WTC11 (cell line): ENCODE data around the gene FDXR. TPM values are rescaled to one million over a fixed set of nuclear protein-coding genes. Genes with fewer than 3 reads are reported as not detected.

ENCODE experiments used
- ATAC-seq: fragments of 200-7000 bp; cut with Tn5 transposase; 2 replicates; pipeline ENCODE4 v1.10.0; 2021; ENCODE audit warnings: mild to moderate bottlenecking, moderate library complexity
- CTCF ChIA-PET: fragments of 300-600 bp; sonication (Branson Sonifier 250); formaldehyde crosslinking; loops from one replicate; lab custom pipeline; 2021; ENCODE audit warnings: antibody characterized with exemption; lab: Charles Lee
- POLR2A ChIA-PET: fragments of 350-600 bp; sonication (Branson Sonifier 250); formaldehyde crosslinking; loops from one replicate; lab custom pipeline; 2021; ENCODE audit warnings: antibody characterized with exemption; lab: Charles Lee
- DNase-seq: peaks from one replicate; pipeline ENCODE4 v3.0.0; 2021; ENCODE audit warnings: low spot score
- H3K27ac Mint-ChIP-seq: 2 replicates; pipeline ENCODE4 v1.8.0; 2021; ENCODE audit warnings: mixed read lengths
- H3K27me3 Mint-ChIP-seq: 2 replicates; pipeline ENCODE4 v1.8.0; 2021; ENCODE audit warnings: low read depth, mild to moderate bottlenecking, moderate library complexity, mixed read lengths
- H3K36me3 Mint-ChIP-seq: 2 replicates; pipeline ENCODE4 v1.8.0; 2021; ENCODE audit warnings: mixed read lengths
- H3K4me1 Mint-ChIP-seq: 2 replicates; pipeline ENCODE4 v1.8.0; 2022; ENCODE audit warnings: mixed read lengths
- H3K4me3 Mint-ChIP-seq: 2 replicates; pipeline ENCODE4 v1.8.0; 2021; ENCODE audit warnings: mild to moderate bottlenecking, moderate library complexity, mixed read lengths
- H3K9me3 Mint-ChIP-seq: 2 replicates; pipeline ENCODE4 v1.8.0; 2021; ENCODE audit warnings: mixed read lengths
- CREB1 ChIP-seq: sonication (generic); formaldehyde crosslinking; IDR thresholded peaks from 2 replicates; pipeline ENCODE4 v1.8.0; 2023; ENCODE audit warnings: mild to moderate bottlenecking, missing genetic modification reagents
- ELF4 ChIP-seq: sonication (generic); formaldehyde crosslinking; IDR thresholded peaks from 2 replicates; pipeline ENCODE4 v1.8.1; 2022; ENCODE audit warnings: low read depth, mild to moderate bottlenecking, moderate library complexity, missing genetic modification reagents
- ESRRA ChIP-seq: sonication (generic); formaldehyde crosslinking; IDR thresholded peaks from 2 replicates; pipeline ENCODE4 v1.8.1; 2022; ENCODE audit warnings: mild to moderate bottlenecking, missing genetic modification reagents, borderline replicate concordance
- ETV6 ChIP-seq: sonication (generic); formaldehyde crosslinking; IDR thresholded peaks from 2 replicates; pipeline ENCODE4 v1.8.1; 2022; ENCODE audit warnings: mild to moderate bottlenecking, missing genetic modification reagents
- FOXP4 ChIP-seq: sonication (generic); formaldehyde crosslinking; IDR thresholded peaks from 2 replicates; pipeline ENCODE4 v1.8.0; 2022; ENCODE audit warnings: mild to moderate bottlenecking, missing genetic modification reagents
- GRHL2 ChIP-seq: fragments of 250-450 bp; sonication (Bioruptor Pico); IDR thresholded peaks from 2 replicates; pipeline ENCODE4 v1.8.0; 2022; ENCODE audit warnings: mild to moderate bottlenecking, moderate library complexity; ENCODE audit not compliant: insufficient replicate concordance, severe bottlenecking
- MAX ChIP-seq: sonication (generic); formaldehyde crosslinking; IDR thresholded peaks from 2 replicates; pipeline ENCODE4 v1.8.0; 2022; ENCODE audit warnings: mild to moderate bottlenecking, missing genetic modification reagents
- MYBL2 ChIP-seq: sonication (generic); formaldehyde crosslinking; IDR thresholded peaks from 2 replicates; pipeline ENCODE4 v1.8.1; 2023; ENCODE audit warnings: mild to moderate bottlenecking, moderate library complexity, missing genetic modification reagents
- NFYB ChIP-seq: sonication (generic); formaldehyde crosslinking; conservative IDR thresholded peaks from 2 replicates; pipeline ENCODE4 v1.8.0; 2022; ENCODE audit warnings: low read depth, missing genetic modification reagents
- PRRX2 ChIP-seq: fragments of 250-450 bp; sonication (Bioruptor Pico); IDR thresholded peaks from 2 replicates; pipeline ENCODE4 v1.8.0; 2021; ENCODE audit warnings: mild to moderate bottlenecking
- SMAD3 ChIP-seq: sonication (generic); formaldehyde crosslinking; IDR thresholded peaks from 2 replicates; pipeline ENCODE4 v1.8.0; 2022; ENCODE audit warnings: missing genetic modification reagents, mild to moderate bottlenecking, borderline replicate concordance
- SOX15 ChIP-seq: fragments of 250-450 bp; sonication (Bioruptor Pico); IDR thresholded peaks from 2 replicates; pipeline ENCODE4 v1.9.0; 2021; ENCODE audit warnings: mild to moderate bottlenecking
- USF2 ChIP-seq: sonication (generic); formaldehyde crosslinking; IDR thresholded peaks from 2 replicates; pipeline ENCODE4 v1.8.1; 2023; ENCODE audit warnings: mild to moderate bottlenecking, missing genetic modification reagents, moderate library complexity
- ZNF232 ChIP-seq: sonication (generic); formaldehyde crosslinking; IDR thresholded peaks from 2 replicates; pipeline ENCODE4 v1.8.0; 2022; ENCODE audit warnings: mild to moderate bottlenecking, missing genetic modification reagents
- ZNF317 ChIP-seq: sonication (generic); formaldehyde crosslinking; IDR thresholded peaks from 2 replicates; pipeline ENCODE4 v1.8.1; 2023; ENCODE audit warnings: low read depth, mild to moderate bottlenecking, moderate library complexity, missing genetic modification reagents, borderline replicate concordance
- ZNF416 ChIP-seq: fragments of 250-450 bp; sonication (Bioruptor Pico); IDR thresholded peaks from 2 replicates; pipeline ENCODE4 v1.9.0; 2021; ENCODE audit warnings: mild to moderate bottlenecking, inconsistent platforms
- ZNF671 ChIP-seq: fragments of 250-450 bp; sonication (Bioruptor Pico); IDR thresholded peaks from 2 replicates; pipeline ENCODE4 v1.8.0; 2021; ENCODE audit warnings: mild to moderate bottlenecking
- total RNA-seq: library from RNA; stranded (reverse); gene quantifications from 3 replicates; pipeline ENCODE4 v1.2.3, GENCODE V29; 2021
- TF ChIP-seq, protein P1 (sequence below): sonication (generic); formaldehyde crosslinking; IDR thresholded peaks from 2 replicates; pipeline ENCODE4 v1.8.1; 2023; ENCODE audit warnings: mild to moderate bottlenecking, missing genetic modification reagents, borderline replicate concordance
- TF ChIP-seq, protein P2 (sequence below): fragments of 250-450 bp; sonication (Bioruptor Pico); IDR thresholded peaks from 2 replicates; pipeline ENCODE4 v2.1.2; 2022; ENCODE audit warnings: mild to moderate bottlenecking, moderate library complexity
- TF ChIP-seq, protein P3 (sequence below): sonication (generic); formaldehyde crosslinking; IDR thresholded peaks from 2 replicates; pipeline ENCODE4 v1.8.0; 2023; ENCODE audit warnings: missing genetic modification reagents
- TF ChIP-seq, protein P4 (sequence below): sonication (generic); formaldehyde crosslinking; IDR thresholded peaks from 2 replicates; pipeline ENCODE4 v1.8.1; 2022; ENCODE audit warnings: mild to moderate bottlenecking, moderate library complexity, missing genetic modification reagents

The FDXR gene
- total RNA-seq, 1 experiment from 2014 or later, result 52.8 TPM

DNA sequence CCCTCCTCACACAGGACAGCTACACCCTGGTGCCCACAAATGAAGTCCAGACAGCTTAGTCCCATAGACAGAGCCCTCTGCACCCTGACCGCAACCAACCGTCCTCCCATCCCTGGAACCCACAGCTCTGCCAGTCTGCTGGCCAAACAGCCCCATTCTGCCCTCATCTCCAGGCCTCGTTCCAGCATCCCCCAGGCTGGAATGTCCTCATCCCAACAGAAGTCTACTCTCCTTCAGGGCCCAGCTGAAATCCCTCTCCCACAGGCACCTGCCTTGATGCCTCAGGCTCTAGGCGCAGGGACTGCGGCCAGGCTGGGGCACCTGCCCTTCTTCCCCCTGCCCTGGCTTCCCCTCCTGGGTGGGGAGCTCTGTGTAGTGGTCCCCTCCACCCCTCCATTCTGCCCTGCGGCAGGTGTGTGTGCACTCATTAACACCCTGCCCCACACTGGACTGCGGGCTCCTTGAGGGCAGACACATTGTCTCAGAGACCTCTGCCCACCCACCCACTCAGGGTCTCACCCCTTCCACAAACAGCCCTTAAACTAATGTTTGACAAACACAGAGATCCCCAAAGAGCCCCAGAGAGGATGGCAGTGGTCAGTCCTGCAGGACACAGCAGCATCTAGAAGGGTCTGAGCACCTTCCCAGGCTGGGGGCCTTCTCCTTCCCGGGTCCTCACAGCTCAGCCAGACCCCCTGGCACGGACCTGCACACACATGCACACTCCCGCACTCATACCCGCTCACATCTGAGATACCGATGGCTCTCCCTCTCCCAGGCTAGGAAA, 13.9 kb downstream of the FDXR start (continued):
- TF ChIP-seq, protein P1, sequence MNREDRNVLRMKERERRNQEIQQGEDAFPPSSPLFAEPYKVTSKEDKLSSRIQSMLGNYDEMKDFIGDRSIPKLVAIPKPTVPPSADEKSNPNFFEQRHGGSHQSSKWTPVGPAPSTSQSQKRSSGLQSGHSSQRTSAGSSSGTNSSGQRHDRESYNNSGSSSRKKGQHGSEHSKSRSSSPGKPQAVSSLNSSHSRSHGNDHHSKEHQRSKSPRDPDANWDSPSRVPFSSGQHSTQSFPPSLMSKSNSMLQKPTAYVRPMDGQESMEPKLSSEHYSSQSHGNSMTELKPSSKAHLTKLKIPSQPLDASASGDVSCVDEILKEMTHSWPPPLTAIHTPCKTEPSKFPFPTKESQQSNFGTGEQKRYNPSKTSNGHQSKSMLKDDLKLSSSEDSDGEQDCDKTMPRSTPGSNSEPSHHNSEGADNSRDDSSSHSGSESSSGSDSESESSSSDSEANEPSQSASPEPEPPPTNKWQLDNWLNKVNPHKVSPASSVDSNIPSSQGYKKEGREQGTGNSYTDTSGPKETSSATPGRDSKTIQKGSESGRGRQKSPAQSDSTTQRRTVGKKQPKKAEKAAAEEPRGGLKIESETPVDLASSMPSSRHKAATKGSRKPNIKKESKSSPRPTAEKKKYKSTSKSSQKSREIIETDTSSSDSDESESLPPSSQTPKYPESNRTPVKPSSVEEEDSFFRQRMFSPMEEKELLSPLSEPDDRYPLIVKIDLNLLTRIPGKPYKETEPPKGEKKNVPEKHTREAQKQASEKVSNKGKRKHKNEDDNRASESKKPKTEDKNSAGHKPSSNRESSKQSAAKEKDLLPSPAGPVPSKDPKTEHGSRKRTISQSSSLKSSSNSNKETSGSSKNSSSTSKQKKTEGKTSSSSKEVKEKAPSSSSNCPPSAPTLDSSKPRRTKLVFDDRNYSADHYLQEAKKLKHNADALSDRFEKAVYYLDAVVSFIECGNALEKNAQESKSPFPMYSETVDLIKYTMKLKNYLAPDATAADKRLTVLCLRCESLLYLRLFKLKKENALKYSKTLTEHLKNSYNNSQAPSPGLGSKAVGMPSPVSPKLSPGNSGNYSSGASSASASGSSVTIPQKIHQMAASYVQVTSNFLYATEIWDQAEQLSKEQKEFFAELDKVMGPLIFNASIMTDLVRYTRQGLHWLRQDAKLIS (CRISPR knock-in tag), result no peak
- TF ChIP-seq ESRRA (CRISPR knock-in tag), result no peak

DNA sequence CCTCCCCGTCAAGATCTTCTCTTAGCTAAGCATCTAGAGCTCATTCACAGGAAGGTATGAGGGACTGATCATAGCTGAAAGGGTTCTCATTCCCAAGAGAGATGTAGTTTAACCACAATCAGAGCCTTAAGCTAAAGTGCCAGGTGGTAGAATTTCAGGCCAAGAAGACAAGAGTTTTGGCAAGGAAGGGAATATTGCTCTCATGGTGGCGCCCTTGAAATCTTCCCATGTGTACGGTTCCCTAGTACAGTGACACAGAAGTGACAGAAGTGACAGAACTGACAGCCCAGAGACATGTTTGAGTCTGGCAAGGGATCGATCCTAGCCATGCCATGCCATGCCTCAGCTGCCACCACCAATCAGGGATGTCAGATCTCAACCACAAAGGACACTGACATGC, 15.6 kb downstream of the FDXR start:
- peaks cover 93% of the 10 kb centered on the region for H3K27me3 Mint-ChIP-seq
- peaks cover 17% of the 10 kb centered on the region for H3K4me1 Mint-ChIP-seq
- H3K4me3 Mint-ChIP-seq, result no peak overlapping the region
- H3K36me3 Mint-ChIP-seq, result no peaks in the 10 kb centered on the region
- ChIA-PET POLR2A (no interaction called here), CTCF (interaction anchor here (0.9 to 14.0 kb wide), 9 partner anchors 9 to 200 kb away, joined by 3 to 347 read pairs (median 5); partner anchors contain the start of genes FDXR and NAT9)
- ATAC-seq, result no peak
- H3K9me3 Mint-ChIP-seq, result no peaks in the 10 kb centered on the region
- H3K27ac Mint-ChIP-seq, result no peak overlapping the region
- TF ChIP-seq FOXP4, result no peak
- no peak for TF ChIP-seq GRHL2 (CRISPR knock-in tag)
- TF ChIP-seq PRRX2 (CRISPR knock-in tag), result no peak
- TF ChIP-seq, protein P2, sequence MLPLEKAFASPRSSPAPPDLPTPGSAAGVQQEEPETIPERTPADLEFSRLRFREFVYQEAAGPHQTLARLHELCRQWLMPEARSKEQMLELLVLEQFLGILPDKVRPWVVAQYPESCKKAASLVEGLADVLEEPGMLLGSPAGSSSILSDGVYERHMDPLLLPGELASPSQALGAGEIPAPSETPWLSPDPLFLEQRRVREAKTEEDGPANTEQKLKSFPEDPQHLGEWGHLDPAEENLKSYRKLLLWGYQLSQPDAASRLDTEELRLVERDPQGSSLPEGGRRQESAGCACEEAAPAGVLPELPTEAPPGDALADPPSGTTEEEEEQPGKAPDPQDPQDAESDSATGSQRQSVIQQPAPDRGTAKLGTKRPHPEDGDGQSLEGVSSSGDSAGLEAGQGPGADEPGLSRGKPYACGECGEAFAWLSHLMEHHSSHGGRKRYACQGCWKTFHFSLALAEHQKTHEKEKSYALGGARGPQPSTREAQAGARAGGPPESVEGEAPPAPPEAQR (CRISPR knock-in tag), result no peak
- TF ChIP-seq ETV6 (CRISPR knock-in tag), result no peak
- TF ChIP-seq, protein P3, sequence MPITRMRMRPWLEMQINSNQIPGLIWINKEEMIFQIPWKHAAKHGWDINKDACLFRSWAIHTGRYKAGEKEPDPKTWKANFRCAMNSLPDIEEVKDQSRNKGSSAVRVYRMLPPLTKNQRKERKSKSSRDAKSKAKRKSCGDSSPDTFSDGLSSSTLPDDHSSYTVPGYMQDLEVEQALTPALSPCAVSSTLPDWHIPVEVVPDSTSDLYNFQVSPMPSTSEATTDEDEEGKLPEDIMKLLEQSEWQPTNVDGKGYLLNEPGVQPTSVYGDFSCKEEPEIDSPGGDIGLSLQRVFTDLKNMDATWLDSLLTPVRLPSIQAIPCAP (CRISPR knock-in tag), result no peak
- no peak for TF ChIP-seq ZNF671 (CRISPR knock-in tag)
- DNase-seq, result no peak

DNA sequence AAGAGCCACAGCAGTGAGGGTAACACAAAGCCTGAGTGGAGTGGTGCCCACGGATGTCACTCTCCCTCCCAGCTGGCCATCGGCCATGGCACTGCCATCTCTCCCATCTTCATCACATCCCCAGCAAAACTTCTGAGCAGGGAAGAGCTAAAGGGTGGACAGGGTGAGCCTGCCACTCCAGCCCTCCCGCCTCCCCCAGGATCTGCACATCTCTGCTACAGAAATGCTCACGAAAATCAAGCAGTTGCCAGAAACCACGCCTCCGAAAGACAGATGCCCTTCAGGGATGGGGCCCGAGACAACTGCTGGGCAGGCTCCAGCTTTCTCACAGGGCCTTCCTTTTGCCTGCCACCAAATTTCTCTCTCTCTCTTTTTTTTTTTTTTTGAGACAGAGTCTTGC, 16.7 kb downstream of the FDXR start:
- POLR2A ChIA-PET, result interaction anchor here (0.6 kb wide), 2 partner anchors 9 to 418 kb away, joined by 3 read pairs; no protein-coding TSS in a partner anchor
- DNase-seq, result no peak
- Mint-ChIP-seq H3K9me3 (no peaks in the 10 kb centered on the region), H3K27me3 (peaks cover 93% of the 10 kb centered on the region), H3K4me1 (peaks cover 12% of the 10 kb centered on the region), H3K27ac (no peak overlapping the region), H3K36me3 (no peaks in the 10 kb centered on the region), H3K4me3 (no peak overlapping the region)
- CTCF ChIA-PET, result interaction anchor here (0.5 to 14.0 kb wide), 15 partner anchors 8 to 112 kb away, joined by 3 to 347 read pairs (median 4); partner anchors contain the start of gene FDXR
- ATAC-seq, result no peak
- TF ChIP-seq USF2 (CRISPR knock-in tag) (no peak), ELF4 (CRISPR knock-in tag) (no peak), MAX (CRISPR knock-in tag) (no peak), NFYB (CRISPR knock-in tag) (no peak), MYBL2 (CRISPR knock-in tag) (no peak), ESRRA (CRISPR knock-in tag) (no peak), CREB1 (CRISPR knock-in tag) (no peak), ZNF317 (no peak), SOX15 (no peak), ZNF416 (CRISPR knock-in tag) (no peak), SMAD3 (no peak), ZNF232 (CRISPR knock-in tag) (no peak)
- TF ChIP-seq, protein P4, sequence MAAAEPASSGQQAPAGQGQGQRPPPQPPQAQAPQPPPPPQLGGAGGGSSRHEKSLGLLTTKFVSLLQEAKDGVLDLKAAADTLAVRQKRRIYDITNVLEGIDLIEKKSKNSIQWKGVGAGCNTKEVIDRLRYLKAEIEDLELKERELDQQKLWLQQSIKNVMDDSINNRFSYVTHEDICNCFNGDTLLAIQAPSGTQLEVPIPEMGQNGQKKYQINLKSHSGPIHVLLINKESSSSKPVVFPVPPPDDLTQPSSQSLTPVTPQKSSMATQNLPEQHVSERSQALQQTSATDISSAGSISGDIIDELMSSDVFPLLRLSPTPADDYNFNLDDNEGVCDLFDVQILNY, result no peak
